ENCODE measurements around the gene ACOXL.

The ACOXL gene

GRCh38 chr2:110955045-110955444 is 222.7 kb downstream of the ACOXL start:
- H3K79me2 ChIP-seq (ENCODE audit: insufficient read depth, low read length): no peaks in the 10 kb centered on the region
- H3K9me3 ChIP-seq (ENCODE audit: insufficient read depth, low read length): no peaks in the 10 kb centered on the region
- H3K27ac ChIP-seq (ENCODE audit: low read depth, low read length): no peak overlapping the region
- no peak overlapping the region for H3K9ac ChIP-seq (ENCODE audit: low read length)
- no peaks in the 10 kb centered on the region for H3K36me3 ChIP-seq (ENCODE audit: low read length)
- H3K9me2 ChIP-seq (replicated peaks; ENCODE audit: insufficient read depth, low read length): no peaks in the 10 kb centered on the region
- no peak overlapping the region for H2AFZ ChIP-seq (ENCODE audit: low read depth, low read length, severe bottlenecking)
- no peak overlapping the region for H3K4me3 ChIP-seq (ENCODE audit: insufficient read depth, low read length, poor library complexity, severe bottlenecking)
- TF ChIP-seq EZH2phosphoT487 (conservative IDR thresholded peaks at IDR 0.05; ENCODE audit: low read length): no peak
- no peak for TF ChIP-seq CTCF (IDR thresholded peaks at IDR 0.05; ENCODE audit: insufficient read depth, low read length, poor library complexity, severe bottlenecking)
- H4K20me1 ChIP-seq (ENCODE audit: low read depth, low read length): no peaks in the 10 kb centered on the region
- H3F3A ChIP-seq (ENCODE audit: insufficient read depth): no peaks in the 10 kb centered on the region
- no peak overlapping the region for H3K4me2 ChIP-seq (ENCODE audit: low read depth, low read length, poor library complexity, severe bottlenecking)
- no peaks in the 10 kb centered on the region for H3K27me3 ChIP-seq (ENCODE audit: low read length)

GRCh38 chr2:110955556-110955955 is 223.2 kb downstream of the ACOXL start:
- Histone ChIP-seq H3K9me2 (replicated peaks; ENCODE audit: insufficient read depth, low read length) (no peaks in the 10 kb centered on the region), H3K4me2 (ENCODE audit: low read depth, low read length, poor library complexity, severe bottlenecking) (no peak overlapping the region), H3K36me3 (ENCODE audit: low read length) (no peaks in the 10 kb centered on the region), H4K20me1 (ENCODE audit: low read depth, low read length) (no peaks in the 10 kb centered on the region), H2AFZ (ENCODE audit: low read depth, low read length, severe bottlenecking) (no peak overlapping the region), H3K4me3 (ENCODE audit: insufficient read depth, low read length, poor library complexity, severe bottlenecking) (no peak overlapping the region), H3K9me3 (ENCODE audit: insufficient read depth, low read length) (no peaks in the 10 kb centered on the region), H3K79me2 (ENCODE audit: insufficient read depth, low read length) (no peaks in the 10 kb centered on the region), H3F3A (ENCODE audit: insufficient read depth) (no peaks in the 10 kb centered on the region), H3K27me3 (ENCODE audit: low read length) (no peaks in the 10 kb centered on the region), H3K9ac (ENCODE audit: low read length) (no peak overlapping the region), H3K27ac (ENCODE audit: low read depth, low read length) (no peak overlapping the region)
- TF ChIP-seq CTCF (IDR thresholded peaks at IDR 0.05; ENCODE audit: insufficient read depth, low read length, poor library complexity, severe bottlenecking): no peak
- no peak for TF ChIP-seq EZH2phosphoT487 (conservative IDR thresholded peaks at IDR 0.05; ENCODE audit: low read length)

- no peak overlapping the region for H3K4me3 ChIP-seq (ENCODE audit: insufficient read depth, low read length, poor library complexity, severe bottlenecking)
- no peak overlapping the region for H3K9ac ChIP-seq (ENCODE audit: low read length)
- H3K79me2 ChIP-seq (ENCODE audit: insufficient read depth, low read length): no peaks in the 10 kb centered on the region
- H3K27ac ChIP-seq (ENCODE audit: low read depth, low read length): no peak overlapping the region
- H3K4me2 ChIP-seq (ENCODE audit: low read depth, low read length, poor library complexity, severe bottlenecking): no peak overlapping the region
- no peak overlapping the region for H2AFZ ChIP-seq (ENCODE audit: low read depth, low read length, severe bottlenecking)
- H4K20me1 ChIP-seq (ENCODE audit: low read depth, low read length): no peaks in the 10 kb centered on the region
- no peaks in the 10 kb centered on the region for H3F3A ChIP-seq (ENCODE audit: insufficient read depth)
- H3K36me3 ChIP-seq (ENCODE audit: low read length): no peaks in the 10 kb centered on the region
- no peak for TF ChIP-seq EZH2phosphoT487 (conservative IDR thresholded peaks at IDR 0.05; ENCODE audit: low read length)
- TF ChIP-seq CTCF (IDR thresholded peaks at IDR 0.05; ENCODE audit: insufficient read depth, low read length, poor library complexity, severe bottlenecking): no peak
- peaks cover 6% of the 10 kb centered on the region; the same call in 1 of the 2 replicates for H3K9me3 ChIP-seq (ENCODE audit: insufficient read depth, low read length)
- H3K27me3 ChIP-seq (ENCODE audit: low read length): no peaks in the 10 kb centered on the region
- no peaks in the 10 kb centered on the region for H3K9me2 ChIP-seq (replicated peaks; ENCODE audit: insufficient read depth, low read length)
Measured at GRCh38 chr2:110957293-110957692, 224.9 kb downstream of the ACOXL start.
